Stomach smooth muscle (tissue), 2 donors: ENCODE results near the gene PIEZO2.

Experiments used
- H3K27ac ChIP-seq: one replicate; pipeline ENCODE4 v1.7.0; 2013; ENCODE audit warnings: mild to moderate bottlenecking, low read length, inconsistent platforms
- H3K27me3 ChIP-seq, 2 donors: one replicate each; pipeline ENCODE4 v1.7.0; 2013; ENCODE audit warnings: low read length in 2 of 2; ENCODE audit not compliant: insufficient read depth in 2 of 2, control insufficient read depth in 1 of 2
- H3K36me3 ChIP-seq, 2 donors: one replicate each; pipeline ENCODE4 v1.7.0; 2013; ENCODE audit warnings: low read length in 2 of 2; ENCODE audit not compliant: control insufficient read depth in 2 of 2, insufficient read depth in 2 of 2
- H3K4me1 ChIP-seq: one replicate; pipeline ENCODE4 v1.7.0; 2013; ENCODE audit warnings: low read length; ENCODE audit not compliant: control insufficient read depth, insufficient read depth
- H3K4me3 ChIP-seq, 2 donors: one replicate each; pipeline ENCODE4 v1.7.0; 2013; ENCODE audit warnings: low read length in 2 of 2
- H3K9ac ChIP-seq, 2 donors: one replicate each; pipeline ENCODE4 v1.7.0; 2013; ENCODE audit warnings: low read length in 2 of 2, mild to moderate bottlenecking in 1 of 2
- H3K9me3 ChIP-seq, 2 donors: one replicate each; pipeline ENCODE4 v1.7.0; 2013; ENCODE audit warnings: low read length in 2 of 2; ENCODE audit not compliant: control insufficient read depth in 2 of 2
- donor health status: healthy.
- donor health status: Pancreatic carcinoma.

Gene PIEZO2

GRCh38 chr18:11043694-11044093 lies 105.7 kb downstream of the PIEZO2 start:
- H3K9ac ChIP-seq, result no peak overlapping the region
- no peaks in the 10 kb centered on the region for H3K4me1 ChIP-seq
- H3K4me3 ChIP-seq, result no peak overlapping the region
- no peaks in the 10 kb centered on the region for H3K36me3 ChIP-seq
- no peaks in the 10 kb centered on the region for H3K27me3 ChIP-seq
- H3K9me3 ChIP-seq, result no peaks in the 10 kb centered on the region
- no peak overlapping the region for H3K27ac ChIP-seq

- H3K36me3 ChIP-seq, result no peaks in the 10 kb centered on the region
- no peak overlapping the region for H3K27ac ChIP-seq
- no peaks in the 10 kb centered on the region for H3K27me3 ChIP-seq
Observed at GRCh38 chr18:11042247-11042646, 107.1 kb downstream of the PIEZO2 start.

GRCh38 chr18:11040823-11041656 lies 108.3 kb downstream of the PIEZO2 start:
- Histone ChIP-seq H3K4me1 (no peaks in the 10 kb centered on the region), H3K4me3 (no peak overlapping the region), H3K27ac (no peak overlapping the region), H3K9ac (no peak overlapping the region), H3K9me3 (no peaks in the 10 kb centered on the region), H3K36me3 (no peaks in the 10 kb centered on the region), H3K27me3 (no peaks in the 10 kb centered on the region)

More at GRCh38 chr18:11042247-11042646, 107.1 kb downstream of the PIEZO2 start:
- Histone ChIP-seq H3K4me3 (no peak overlapping the region), H3K9ac (no peak overlapping the region), H3K9me3 (no peaks in the 10 kb centered on the region), H3K4me1 (no peaks in the 10 kb centered on the region)

- Histone ChIP-seq H3K27ac (no peak overlapping the region), H3K4me1 (no peaks in the 10 kb centered on the region), H3K9me3 (no peaks in the 10 kb centered on the region), H3K36me3 (no peaks in the 10 kb centered on the region), H3K4me3 (no peak overlapping the region), H3K27me3 (no peaks in the 10 kb centered on the region), H3K9ac (no peak overlapping the region)
Observed at GRCh38 chr18:11040359-11040758, 109.0 kb downstream of the PIEZO2 start.

GRCh38 chr18:11037533-11038240 lies 111.7 kb downstream of the PIEZO2 start:
- Histone ChIP-seq H3K27me3 (no peaks in the 10 kb centered on the region), H3K4me1 (no peaks in the 10 kb centered on the region), H3K9me3 (no peaks in the 10 kb centered on the region), H3K27ac (no peak overlapping the region), H3K36me3 (no peaks in the 10 kb centered on the region), H3K9ac (no peak overlapping the region), H3K4me3 (no peak overlapping the region)

GRCh38 chr18:11035814-11036495 lies 113.4 kb downstream of the PIEZO2 start:
- Histone ChIP-seq H3K27me3 (peaks cover 0 to 3% of the 10 kb centered on the region in 2 donors), H3K4me1 (no peaks in the 10 kb centered on the region), H3K27ac (no peak overlapping the region), H3K9ac (no peak overlapping the region), H3K36me3 (no peaks in the 10 kb centered on the region), H3K9me3 (no peaks in the 10 kb centered on the region), H3K4me3 (no peak overlapping the region)

- H3K27ac ChIP-seq, result no peak overlapping the region
- no peak overlapping the region for H3K4me3 ChIP-seq
- H3K9me3 ChIP-seq, result no peaks in the 10 kb centered on the region
- H3K4me1 ChIP-seq, result no peaks in the 10 kb centered on the region
- no peaks in the 10 kb centered on the region for H3K36me3 ChIP-seq
- no peak overlapping the region for H3K9ac ChIP-seq
- H3K27me3 ChIP-seq, result peaks cover 0 to 3% of the 10 kb centered on the region in 2 donors
Observed at GRCh38 chr18:11035376-11035775, 114.0 kb downstream of the PIEZO2 start.

GRCh38 chr18:11034884-11035283 lies 114.5 kb downstream of the PIEZO2 start:
- Histone ChIP-seq H3K4me1 (no peaks in the 10 kb centered on the region), H3K4me3 (no peak overlapping the region)

GRCh38 chr18:11033503-11033902 lies 115.9 kb downstream of the PIEZO2 start:
- no peak overlapping the region for H3K9ac ChIP-seq
- peaks cover 0 to 3% of the 10 kb centered on the region in 2 donors for H3K27me3 ChIP-seq

More at GRCh38 chr18:11034884-11035283, 114.5 kb downstream of the PIEZO2 start:
- Histone ChIP-seq H3K27ac (no peak overlapping the region), H3K9me3 (no peaks in the 10 kb centered on the region), H3K9ac (no peak overlapping the region), H3K27me3 (peaks cover 0 to 3% of the 10 kb centered on the region in 2 donors), H3K36me3 (no peaks in the 10 kb centered on the region)

GRCh38 chr18:11031966-11032365 lies 117.4 kb downstream of the PIEZO2 start:
- no peaks in the 10 kb centered on the region for H3K36me3 ChIP-seq
- H3K4me1 ChIP-seq, result no peaks in the 10 kb centered on the region
- peaks cover 0 to 3% of the 10 kb centered on the region in 2 donors for H3K27me3 ChIP-seq
- H3K9ac ChIP-seq, result no peak overlapping the region
- no peaks in the 10 kb centered on the region for H3K9me3 ChIP-seq
- H3K27ac ChIP-seq, result no peak overlapping the region
- no peak overlapping the region for H3K4me3 ChIP-seq

More at GRCh38 chr18:11033503-11033902, 115.9 kb downstream of the PIEZO2 start:
- Histone ChIP-seq H3K27ac (no peak overlapping the region), H3K4me1 (no peaks in the 10 kb centered on the region), H3K9me3 (no peaks in the 10 kb centered on the region), H3K36me3 (no peaks in the 10 kb centered on the region), H3K4me3 (no peak overlapping the region)
